ENCODE measurements around the gene RS1. TPM values are rescaled to one million over a fixed set of nuclear protein-coding genes. Genes with fewer than 3 reads are reported as not detected.

The RS1 gene
- total and polyA plus RNA-seq, 10 of the 15 experiments (the other 5 are each of a cell fraction or from before 2014, with no cell fraction given) = 0.04 to 0.26 TPM; not detected in 8

DNA sequence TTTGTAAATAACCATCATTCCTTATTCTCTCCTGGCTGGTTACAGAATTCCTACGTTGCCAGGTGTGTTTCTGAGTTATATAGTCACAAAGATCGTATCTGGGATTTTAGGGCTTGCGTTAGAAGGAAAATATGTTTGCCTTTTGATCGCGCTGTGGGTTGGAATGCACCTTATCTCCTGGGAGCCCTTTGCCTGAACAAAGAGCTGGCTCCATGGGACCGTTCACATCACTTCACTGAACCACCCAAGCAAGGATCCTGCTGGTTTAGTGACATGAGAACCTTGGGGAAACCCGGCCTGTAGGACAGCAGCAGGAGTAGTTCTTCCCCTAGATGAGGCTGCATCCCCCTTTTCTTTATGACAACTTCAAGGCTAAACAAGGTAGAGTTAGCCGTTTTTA, 51.6 kb downstream of the RS1 start (continued):
- TF ChIP-seq WRNIP1 (IDR thresholded peaks at IDR 0.05; ENCODE audit: borderline replicate concordance, low read depth, low read length) (no peak), TAF1 (IDR thresholded peaks at IDR 0.05; ENCODE audit: borderline replicate concordance, low read depth, low read length) (no peak), ZNF217 (IDR thresholded peaks at IDR 0.05) (no peak), EED (IDR thresholded peaks at IDR 0.05; ENCODE audit: low read depth) (peak; percentile 60; the same call in 1 of the 2 replicates), CREB1 (IDR thresholded peaks at IDR 0.05; ENCODE audit: low read depth) (no peak), CHD2 (IDR thresholded peaks at IDR 0.05; ENCODE audit: borderline replicate concordance, low read depth, low read length) (no peak), SIX5 (IDR thresholded peaks at IDR 0.05; ENCODE audit: low read depth, low read length, severe bottlenecking) (no peak), PAX8 (IDR thresholded peaks at IDR 0.05) (no peak), ASH2L (IDR thresholded peaks at IDR 0.05; ENCODE audit: borderline replicate concordance, low read depth) (no peak), RAD51 (IDR thresholded peaks at IDR 0.05) (no peak), STAT3 (IDR thresholded peaks at IDR 0.05; ENCODE audit: low read depth, low read length) (no peak), HDGF (IDR thresholded peaks at IDR 0.05) (no peak), ZNF207 (IDR thresholded peaks at IDR 0.05; ENCODE audit: borderline replicate concordance) (no peak), ZNF384 (IDR thresholded peaks at IDR 0.05; ENCODE audit: borderline replicate concordance, low read depth, low read length) (no peak), SRF (IDR thresholded peaks at IDR 0.05; ENCODE audit: low read depth in 2 of 2, low read length in 2 of 2) (no peak)
- TF ChIP-seq, protein P1, sequence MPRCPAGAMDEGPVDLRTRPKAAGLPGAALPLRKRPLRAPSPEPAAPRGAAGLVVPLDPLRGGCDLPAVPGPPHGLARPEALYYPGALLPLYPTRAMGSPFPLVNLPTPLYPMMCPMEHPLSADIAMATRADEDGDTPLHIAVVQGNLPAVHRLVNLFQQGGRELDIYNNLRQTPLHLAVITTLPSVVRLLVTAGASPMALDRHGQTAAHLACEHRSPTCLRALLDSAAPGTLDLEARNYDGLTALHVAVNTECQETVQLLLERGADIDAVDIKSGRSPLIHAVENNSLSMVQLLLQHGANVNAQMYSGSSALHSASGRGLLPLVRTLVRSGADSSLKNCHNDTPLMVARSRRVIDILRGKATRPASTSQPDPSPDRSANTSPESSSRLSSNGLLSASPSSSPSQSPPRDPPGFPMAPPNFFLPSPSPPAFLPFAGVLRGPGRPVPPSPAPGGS (IDR thresholded peaks at IDR 0.05; ENCODE audit: borderline replicate concordance, insufficient read depth, low read depth, low read length, poor library complexity, severe bottlenecking) = peak; percentile 79
- TF ChIP-seq, protein P2, sequence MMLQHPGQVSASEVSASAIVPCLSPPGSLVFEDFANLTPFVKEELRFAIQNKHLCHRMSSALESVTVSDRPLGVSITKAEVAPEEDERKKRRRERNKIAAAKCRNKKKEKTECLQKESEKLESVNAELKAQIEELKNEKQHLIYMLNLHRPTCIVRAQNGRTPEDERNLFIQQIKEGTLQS (IDR thresholded peaks at IDR 0.05; ENCODE audit: borderline replicate concordance, extremely low read depth, low read depth, low read length) = no peak

All from GM12878 (cell line).